ENCODE data around the gene ZNF415. TPM values are rescaled to one million over a fixed set of nuclear protein-coding genes. Genes with fewer than 3 reads are reported as not detected.
"Not testable (repeated sequence)": the region's sequence is repeated elsewhere in the genome, so short reads cannot be mapped to it uniquely, and the experiment has no call there.

The ZNF415 gene
- total and polyA plus RNA-seq, 3 experiments from 2014 or later: 0.22 to 1.4 (median 0.66) TPM

GRCh38 chr19:53126733-53127526, 5.8 kb downstream of the ZNF415 start:
- H3K36me3 Mint-ChIP-seq: peaks cover 0 to 39% (median 0%) of the 10 kb centered on the region in 3 donors

GRCh38 chr19:53123400-53123799, 9.3 kb downstream of the ZNF415 start:
- POLR2A ChIA-PET: no interaction called here
- DNase-seq: no peak
- Histone ChIP-seq H3K4me3 (ENCODE audit: low read length) (no peak overlapping the region), H3K36me3 (ENCODE audit: insufficient read depth, low read length) (no peaks in the 10 kb centered on the region), H3K27me3 (ENCODE audit: insufficient read depth, low read length, poor library complexity, severe bottlenecking) (no peaks in the 10 kb centered on the region), H3K9me3 (ENCODE audit: low read length) (peaks cover under 1% of the 10 kb centered on the region), H3K4me1 (ENCODE audit: insufficient read depth, low read length) (no peaks in the 10 kb centered on the region), H3K27ac (ENCODE audit: low read depth, low read length) (no peak overlapping the region)
- H3K27ac Mint-ChIP-seq: no peak overlapping the region
- peaks cover 0 to 35% (median 0%) of the 10 kb centered on the region in 3 donors for H3K36me3 Mint-ChIP-seq
- peaks cover 14% of the 10 kb centered on the region in 2 donors for H3K27me3 Mint-ChIP-seq
- peaks cover 13 to 51% (median 21%) of the 10 kb centered on the region in 5 donors for H3K9me3 Mint-ChIP-seq
- no peak overlapping the region for H3K4me3 Mint-ChIP-seq
- H3K4me1 Mint-ChIP-seq: no peaks in the 10 kb centered on the region
- CTCF ChIA-PET: no interaction called here

More at GRCh38 chr19:53126733-53127526, 5.8 kb downstream of the ZNF415 start:
- H3K4me1 Mint-ChIP-seq; H3K4me3 Mint-ChIP-seq; POLR2A ChIA-PET; CTCF ChIA-PET; H3K36me3 ChIP-seq (ENCODE audit: insufficient read depth, low read length); H3K4me3 ChIP-seq (ENCODE audit: low read length); H3K9me3 ChIP-seq (ENCODE audit: low read length); H3K27me3 ChIP-seq (ENCODE audit: insufficient read depth, low read length, poor library complexity, severe bottlenecking); H3K27ac Mint-ChIP-seq; H3K4me1 ChIP-seq (ENCODE audit: insufficient read depth, low read length); H3K27ac ChIP-seq (ENCODE audit: low read depth, low read length); DNase-seq: not testable (repeated sequence)
- peaks cover 30 to 36% of the 10 kb centered on the region in 2 donors for H3K27me3 Mint-ChIP-seq
- peaks cover 4 to 60% (median 35%) of the 10 kb centered on the region in 5 donors for H3K9me3 Mint-ChIP-seq

GRCh38 chr19:53112286-53112685, 20.4 kb downstream of the ZNF415 start:
- Mint-ChIP-seq H3K27ac (no peak overlapping the region), H3K36me3 (peaks cover 5 to 49% (median 13%) of the 10 kb centered on the region in 3 donors), H3K9me3 (peaks cover 32 to 56% (median 52%) of the 10 kb centered on the region in 5 donors), H3K4me1 (no peaks in the 10 kb centered on the region), H3K4me3 (no peak overlapping the region), H3K27me3 (peaks cover 5 to 30% of the 10 kb centered on the region in 2 donors)
- no peak for DNase-seq
- ChIA-PET POLR2A (no interaction called here), CTCF (no interaction called here)
- no peaks in the 10 kb centered on the region for H3K4me1 ChIP-seq (ENCODE audit: insufficient read depth, low read length)
- no peak overlapping the region for H3K27ac ChIP-seq (ENCODE audit: low read depth, low read length)
- no peak overlapping the region for H3K4me3 ChIP-seq (ENCODE audit: low read length)
- no peaks in the 10 kb centered on the region for H3K27me3 ChIP-seq (ENCODE audit: insufficient read depth, low read length, poor library complexity, severe bottlenecking)
- peaks cover 10% of the 10 kb centered on the region for H3K9me3 ChIP-seq (ENCODE audit: low read length)
- no peaks in the 10 kb centered on the region for H3K36me3 ChIP-seq (ENCODE audit: insufficient read depth, low read length)

- no peaks in the 10 kb centered on the region for H3K36me3 ChIP-seq (ENCODE audit: insufficient read depth, low read length)
- H3K27me3 ChIP-seq (ENCODE audit: insufficient read depth, low read length, poor library complexity, severe bottlenecking): no peaks in the 10 kb centered on the region
- POLR2A ChIA-PET: no interaction called here
- no peaks in the 10 kb centered on the region for H3K4me1 ChIP-seq (ENCODE audit: insufficient read depth, low read length)
- H3K36me3 Mint-ChIP-seq: peaks cover 2 to 34% (median 5%) of the 10 kb centered on the region in 3 donors
- no peak overlapping the region for H3K27ac ChIP-seq (ENCODE audit: low read depth, low read length)
- no peak overlapping the region for H3K27ac Mint-ChIP-seq
- H3K4me1 Mint-ChIP-seq: no peaks in the 10 kb centered on the region
- H3K4me3 ChIP-seq (ENCODE audit: low read length): no peak overlapping the region
- no peak for DNase-seq
- CTCF ChIA-PET: no interaction called here
- no peak overlapping the region for H3K4me3 Mint-ChIP-seq
- peaks cover 5 to 30% of the 10 kb centered on the region in 2 donors for H3K27me3 Mint-ChIP-seq
- H3K9me3 Mint-ChIP-seq: peaks cover 18 to 34% (median 30%) of the 10 kb centered on the region in 5 donors
- H3K9me3 ChIP-seq (ENCODE audit: low read length): no peaks in the 10 kb centered on the region
Observed at GRCh38 chr19:53109527-53109926, 23.2 kb downstream of the ZNF415 start.

GRCh38 chr19:53103234-53104203, 29.2 kb downstream of the ZNF415 start, which contains the start of gene ZNF160:
Gene ZNF160, minus strand, starts transcription at chr19:53103422. Its CDS starts 17,146 bp downstream, at chr19:53086276.
- Mint-ChIP-seq H3K27me3 (no peaks in the 10 kb centered on the region), H3K4me3 (peak within 1 kb of the TSS; percentile 84 to 97 (median 92)), H3K36me3 (peaks cover 8 to 23% (median 11%) of the 10 kb centered on the region in 3 donors), H3K9me3 (peaks cover 2 to 8% (median 6%) of the 10 kb centered on the region in 5 donors), H3K4me1 (peaks cover 33 to 44% (median 34%) of the 10 kb centered on the region in 3 donors), H3K27ac (peak within 1 kb of the TSS; percentile 86 to 99 (median 96))
- no peaks in the 10 kb centered on the region for H3K27me3 ChIP-seq (ENCODE audit: insufficient read depth, low read length, poor library complexity, severe bottlenecking)
- H3K4me3 ChIP-seq (ENCODE audit: low read length): peak within 1 kb of the TSS; percentile 90
- peak within 1 kb of the TSS; percentile 96 for H3K27ac ChIP-seq (ENCODE audit: low read depth, low read length)
- peaks cover 8% of the 10 kb centered on the region for H3K36me3 ChIP-seq (ENCODE audit: insufficient read depth, low read length)
- DNase-seq: peak; percentile 97 to 99 (median 99)
- H3K9me3 ChIP-seq (ENCODE audit: low read length): no peaks in the 10 kb centered on the region
- peaks cover 16% of the 10 kb centered on the region for H3K4me1 ChIP-seq (ENCODE audit: insufficient read depth, low read length)
- ChIA-PET CTCF (no interaction called here), POLR2A (interaction anchor here (0.7 kb wide), 1 partner anchor 54 kb away, joined by 11 read pairs; no protein-coding TSS in a partner anchor)

- CTCF ChIA-PET: interaction anchor here (1.0 kb wide), 1 partner anchor 93 kb away, joined by 4 read pairs; no protein-coding TSS in a partner anchor
- peaks cover 37 to 52% (median 38%) of the 10 kb centered on the region in 3 donors for H3K4me1 Mint-ChIP-seq
- peak in 4 of 5 donors; percentile 12 to 61 (median 22) for DNase-seq
- Histone ChIP-seq H3K4me3 (ENCODE audit: low read length) (peak overlapping the region; percentile 90), H3K36me3 (ENCODE audit: insufficient read depth, low read length) (peaks cover 12% of the 10 kb centered on the region), H3K4me1 (ENCODE audit: insufficient read depth, low read length) (peaks cover 16% of the 10 kb centered on the region), H3K9me3 (ENCODE audit: low read length) (no peaks in the 10 kb centered on the region), H3K27ac (ENCODE audit: low read depth, low read length) (peak overlapping the region; percentile 96), H3K27me3 (ENCODE audit: insufficient read depth, low read length, poor library complexity, severe bottlenecking) (no peaks in the 10 kb centered on the region)
- peaks cover 0 to 2% (median 2%) of the 10 kb centered on the region in 5 donors for H3K9me3 Mint-ChIP-seq
- no peaks in the 10 kb centered on the region for H3K27me3 Mint-ChIP-seq
- H3K36me3 Mint-ChIP-seq: peaks cover 11 to 30% (median 11%) of the 10 kb centered on the region in 3 donors
- POLR2A ChIA-PET: interaction anchor here (1.8 kb wide), 1 partner anchor 140 kb away, joined by 6 read pairs; the partner anchor contains the start of gene ZNF816
- H3K4me3 Mint-ChIP-seq: peak overlapping the region; percentile 84 to 97 (median 92)
- H3K27ac Mint-ChIP-seq: peak overlapping the region; percentile 86 to 99 (median 96)
Observed at GRCh38 chr19:53102756-53103233, 29.9 kb downstream of the ZNF415 start.

- peaks cover 13 to 35% (median 16%) of the 10 kb centered on the region in 3 donors for H3K36me3 Mint-ChIP-seq
- CTCF ChIA-PET: interaction anchor here (0.8 to 1.0 kb wide), 2 partner anchors 93 to 729 kb away, joined by 3 to 4 read pairs; no protein-coding TSS in a partner anchor
Observed at GRCh38 chr19:53102206-53102755, 30.4 kb downstream of the ZNF415 start.

More at GRCh38 chr19:53102206-53102755, 30.4 kb downstream of the ZNF415 start:
- peaks cover 12% of the 10 kb centered on the region for H3K36me3 ChIP-seq (ENCODE audit: insufficient read depth, low read length)
- H3K27me3 ChIP-seq (ENCODE audit: insufficient read depth, low read length, poor library complexity, severe bottlenecking): no peaks in the 10 kb centered on the region
- peaks cover 42 to 57% (median 43%) of the 10 kb centered on the region in 3 donors for H3K4me1 Mint-ChIP-seq
- H3K4me1 ChIP-seq (ENCODE audit: insufficient read depth, low read length): peaks cover 16% of the 10 kb centered on the region
- POLR2A ChIA-PET: interaction anchor here (0.6 to 1.8 kb wide), 2 partner anchors 111 to 139 kb away, joined by 3 to 6 read pairs; partner anchors contain the start of gene ZNF816
- H3K27ac ChIP-seq (ENCODE audit: low read depth, low read length): peak overlapping the region; percentile 96
- no peaks in the 10 kb centered on the region for H3K27me3 Mint-ChIP-seq
- peak overlapping the region; percentile 76 to 97 (median 93) for H3K27ac Mint-ChIP-seq
- no peaks in the 10 kb centered on the region for H3K9me3 ChIP-seq (ENCODE audit: low read length)
- H3K9me3 Mint-ChIP-seq: peaks cover 0 to 2% (median 2%) of the 10 kb centered on the region in 5 donors
- H3K4me3 Mint-ChIP-seq: peak overlapping the region; percentile 84 to 97 (median 92)
- peak overlapping the region; percentile 90 for H3K4me3 ChIP-seq (ENCODE audit: low read length)
- no peak for DNase-seq
